ENCODE results near the gene B3GAT3. TPM values are rescaled to one million over a fixed set of nuclear protein-coding genes. Genes with fewer than 3 reads are reported as not detected.
"Not testable (repeated sequence)": the region's sequence is repeated elsewhere in the genome, so short reads cannot be mapped to it uniquely, and the experiment has no call there.

B3GAT3 gene
- total and polyA plus RNA-seq, 10 of the 15 experiments (the other 5 are each of a cell fraction or from before 2014, with no cell fraction given) = 0.31 to 52.7 (median 29.8) TPM

DNA sequence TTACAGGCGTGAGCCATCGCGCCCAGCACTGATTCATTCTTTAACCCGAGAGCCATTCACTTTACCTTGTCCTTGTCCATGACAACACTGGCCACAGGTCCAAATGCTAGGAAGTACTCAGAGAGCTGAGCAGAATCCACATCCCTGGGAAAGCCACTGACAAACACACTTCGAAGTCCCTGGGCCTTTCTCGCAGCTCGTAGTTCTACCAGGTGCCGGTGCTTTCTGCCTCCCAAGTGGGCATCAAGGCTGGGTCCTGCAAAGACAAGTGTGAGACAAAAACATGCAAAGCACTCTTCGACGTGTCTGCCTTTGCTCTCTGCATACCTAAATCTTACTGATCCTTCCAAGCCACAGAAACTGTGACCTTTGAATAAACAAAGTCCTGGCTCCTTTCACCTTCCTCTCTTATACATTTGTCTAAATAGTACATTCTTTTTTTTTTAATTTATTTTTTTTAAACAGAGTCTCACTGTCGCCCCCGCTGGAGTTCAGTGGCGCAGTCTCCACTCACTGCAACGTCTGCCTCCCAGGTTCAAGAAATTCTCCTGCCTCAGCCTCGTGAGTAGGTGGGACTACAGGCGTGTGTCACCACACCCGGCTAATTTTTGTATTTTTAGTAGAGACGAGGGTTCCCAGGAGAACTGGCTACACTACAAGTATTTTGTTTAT is 32.7 kb downstream of the B3GAT3 start:
- POLR2A ChIA-PET = interaction anchor here (0.6 to 1.6 kb wide), 4 partner anchors 13 to 18 kb away, joined by 3 to 4 read pairs (median 4); partner anchors contain the start of genes EEF1G and MTA2
- FAIRE-seq (no peak), DNase-seq (ENCODE audit: low read depth, low spot score) (no peak), ATAC-seq (no peak)
- intact Hi-C loops (cut with micrococcal nuclease; ENCODE audit: unreplicated experiment) = no loop called here
- BruUV-seq (replicated peaks) = no TSS peak
- Histone ChIP-seq H3K79me2 (ENCODE audit: control insufficient read depth, insufficient read depth, low read length) (peaks cover 18% of the 10 kb centered on the region), H3K9me3 (replicated peaks; ENCODE audit: control insufficient read depth, insufficient read depth, low read length) (no peaks in the 10 kb centered on the region), H4K20me1 (ENCODE audit: control insufficient read depth, insufficient read depth) (no peaks in the 10 kb centered on the region), H3K4me1 (ENCODE audit: control insufficient read depth, insufficient read depth, low read length) (peaks cover 8% of the 10 kb centered on the region), H3K36me3 (ENCODE audit: control insufficient read depth in 2 of 2, insufficient read depth in 2 of 2, low read length in 1 of 2) (peaks cover 12 to 18% of the 10 kb centered on the region in 2 experiments), H3K27ac (ENCODE audit: control insufficient read depth, insufficient read depth) (no peak overlapping the region), H3K27me3 (replicated peaks in 1 of 2; ENCODE audit: control insufficient read depth in 2 of 2, insufficient read depth in 2 of 2, low read length in 1 of 2) (no peaks in the 10 kb centered on the region), H3K4me2 (ENCODE audit: control insufficient read depth, insufficient read depth) (no peak overlapping the region), H3K9ac (ENCODE audit: control insufficient read depth, insufficient read depth, low read length) (no peak overlapping the region), H2AFZ (ENCODE audit: control insufficient read depth, low read depth, low read length) (no peak overlapping the region), H3K4me3 (no peak overlapping the region)
- SMC1A ChIA-PET (ENCODE audit: uncharacterized antibody, unreplicated experiment) = interaction anchor here (1.2 to 2.2 kb wide), 2 partner anchors 16 to 78 kb away, joined by 3 to 8 read pairs; partner anchors contain the start of gene EEF1G
- in situ Hi-C loops (cut with MboI) = no loop called here
- 62% methylated on average over 18 of the region's 18 CpGs for WGBS (ENCODE audit: insufficient coverage, insufficient replicate concordance, low lambda C conversion rate, missing lambda C conversion rate)
- RAD21 ChIA-PET (ENCODE audit: unreplicated experiment) = interaction anchor here (2.2 kb wide), 1 partner anchor 164 kb away, joined by 7 read pairs; no protein-coding TSS in a partner anchor
- CTCF ChIA-PET = interaction anchor here (1.6 to 2.1 kb wide), 3 partner anchors 15 to 164 kb away, joined by 5 to 9 read pairs (median 6); partner anchors contain the start of gene EEF1G
- 0 out of 2 replicates have a peak, but pooled peaks have one; percentile 8 for TF ChIP-seq ZNF384 (IDR thresholded peaks at IDR 0.05; ENCODE audit: borderline replicate concordance, low read depth, low read length)
- TF ChIP-seq, protein P1, sequence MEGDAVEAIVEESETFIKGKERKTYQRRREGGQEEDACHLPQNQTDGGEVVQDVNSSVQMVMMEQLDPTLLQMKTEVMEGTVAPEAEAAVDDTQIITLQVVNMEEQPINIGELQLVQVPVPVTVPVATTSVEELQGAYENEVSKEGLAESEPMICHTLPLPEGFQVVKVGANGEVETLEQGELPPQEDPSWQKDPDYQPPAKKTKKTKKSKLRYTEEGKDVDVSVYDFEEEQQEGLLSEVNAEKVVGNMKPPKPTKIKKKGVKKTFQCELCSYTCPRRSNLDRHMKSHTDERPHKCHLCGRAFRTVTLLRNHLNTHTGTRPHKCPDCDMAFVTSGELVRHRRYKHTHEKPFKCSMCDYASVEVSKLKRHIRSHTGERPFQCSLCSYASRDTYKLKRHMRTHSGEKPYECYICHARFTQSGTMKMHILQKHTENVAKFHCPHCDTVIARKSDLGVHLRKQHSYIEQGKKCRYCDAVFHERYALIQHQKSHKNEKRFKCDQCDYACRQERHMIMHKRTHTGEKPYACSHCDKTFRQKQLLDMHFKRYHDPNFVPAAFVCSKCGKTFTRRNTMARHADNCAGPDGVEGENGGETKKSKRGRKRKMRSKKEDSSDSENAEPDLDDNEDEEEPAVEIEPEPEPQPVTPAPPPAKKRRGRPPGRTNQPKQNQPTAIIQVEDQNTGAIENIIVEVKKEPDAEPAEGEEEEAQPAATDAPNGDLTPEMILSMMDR (IDR thresholded peaks at IDR 0.05 in 2 of 3, conservative IDR thresholded peaks at IDR 0.05 in 1 of 3; ENCODE audit: control insufficient read depth in 2 of 3, extremely low read depth in 1 of 3, insufficient read depth in 1 of 3, low read depth in 3 of 3, low read length in 3 of 3) = peak in 1 of 3 experiments; percentile 15; a peak in 1 of 6 replicates
- no peak for TF ChIP-seq ZSCAN29 (IDR thresholded peaks at IDR 0.05)

DNA sequence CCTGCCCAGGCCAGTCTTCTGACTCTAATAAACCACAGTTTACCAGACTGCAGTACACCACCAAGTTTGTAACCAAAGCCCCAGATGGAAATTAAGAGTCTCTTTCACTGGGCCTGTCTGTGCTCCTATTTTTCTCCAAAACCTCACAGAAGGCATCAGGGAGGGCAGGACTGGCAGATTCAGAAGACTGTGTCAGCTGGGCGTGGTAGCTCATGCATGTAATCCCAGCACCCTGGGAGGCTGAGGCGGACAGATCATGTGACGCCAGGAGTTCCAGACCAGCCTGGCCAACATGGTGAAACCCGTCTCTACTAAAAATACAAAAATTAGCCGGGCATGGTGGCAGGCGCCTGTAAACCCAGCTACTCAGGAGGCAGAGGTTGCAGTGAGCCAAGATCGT is 36.4 kb downstream of the B3GAT3 start:
- WGBS (ENCODE audit: insufficient coverage, insufficient replicate concordance, low lambda C conversion rate, missing lambda C conversion rate) = 87% methylated on average over 7 of the region's 7 CpGs
- H3K4me2 ChIP-seq (ENCODE audit: control insufficient read depth, insufficient read depth); in situ Hi-C loops (cut with MboI); H3K27ac ChIP-seq (ENCODE audit: control insufficient read depth, insufficient read depth); H3K9ac ChIP-seq (ENCODE audit: control insufficient read depth, insufficient read depth, low read length); H3K9me3 ChIP-seq (replicated peaks; ENCODE audit: control insufficient read depth, insufficient read depth, low read length); intact Hi-C loops (cut with micrococcal nuclease; ENCODE audit: unreplicated experiment); H2AFZ ChIP-seq (ENCODE audit: control insufficient read depth, low read depth, low read length); H3K27me3 ChIP-seq (replicated peaks in 1 of 2; ENCODE audit: control insufficient read depth in 2 of 2, insufficient read depth in 2 of 2, low read length in 1 of 2); H3K79me2 ChIP-seq (ENCODE audit: control insufficient read depth, insufficient read depth, low read length); BruUV-seq (replicated peaks); DNase-seq (ENCODE audit: low read depth, low spot score); FAIRE-seq; H3K4me3 ChIP-seq; ATAC-seq; H4K20me1 ChIP-seq (ENCODE audit: control insufficient read depth, insufficient read depth); CTCF ChIA-PET; H3K4me1 ChIP-seq (ENCODE audit: control insufficient read depth, insufficient read depth, low read length): not testable (repeated sequence)
- peaks cover 7 to 13% of the 10 kb centered on the region in 2 experiments for H3K36me3 ChIP-seq (ENCODE audit: control insufficient read depth in 2 of 2, insufficient read depth in 2 of 2, low read length in 1 of 2)
- RAD21 ChIA-PET (ENCODE audit: unreplicated experiment) = interaction anchor here (0.9 kb wide), 1 partner anchor 11 kb away, joined by 3 read pairs; no protein-coding TSS in a partner anchor
- SMC1A ChIA-PET (ENCODE audit: uncharacterized antibody, unreplicated experiment) = interaction anchor here (1.3 kb wide), 1 partner anchor 80 kb away, joined by 3 read pairs; the partner anchor contains the start of genes C11orf98 and CSKMT
- POLR2A ChIA-PET = interaction anchor here (0.6 to 3.1 kb wide), 2 partner anchors 11 to 284 kb away, joined by 3 to 18 read pairs; partner anchors contain the start of gene EEF1G

DNA sequence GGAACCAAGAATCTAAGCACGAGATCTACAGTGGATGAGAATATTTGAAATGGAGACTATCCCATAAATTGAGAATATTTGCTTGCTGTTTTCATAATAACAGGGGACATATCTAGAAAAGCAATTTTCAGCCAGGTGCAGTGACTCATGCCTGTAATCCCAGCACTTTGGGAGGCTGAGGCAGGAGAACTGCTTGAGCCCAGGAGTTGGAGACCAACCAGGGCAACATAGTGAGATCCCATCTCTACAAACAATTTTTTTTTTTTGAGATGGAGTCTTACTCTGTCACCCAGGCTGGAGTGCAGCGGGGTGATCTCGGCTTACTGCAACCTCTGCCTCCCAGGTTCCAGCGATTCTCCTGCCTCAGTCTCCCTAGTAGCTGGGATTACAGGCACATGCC is 40.1 kb downstream of the B3GAT3 start:
- H3K79me2 ChIP-seq (ENCODE audit: control insufficient read depth, insufficient read depth, low read length); H3K27ac ChIP-seq (ENCODE audit: control insufficient read depth, insufficient read depth); DNase-seq (ENCODE audit: low read depth, low spot score); ATAC-seq; H3K27me3 ChIP-seq (replicated peaks in 1 of 2; ENCODE audit: control insufficient read depth in 2 of 2, insufficient read depth in 2 of 2, low read length in 1 of 2); H3K4me1 ChIP-seq (ENCODE audit: control insufficient read depth, insufficient read depth, low read length); H3K9ac ChIP-seq (ENCODE audit: control insufficient read depth, insufficient read depth, low read length); SMC1A ChIA-PET (ENCODE audit: uncharacterized antibody, unreplicated experiment); intact Hi-C loops (cut with micrococcal nuclease; ENCODE audit: unreplicated experiment); H3K9me3 ChIP-seq (replicated peaks; ENCODE audit: control insufficient read depth, insufficient read depth, low read length); H2AFZ ChIP-seq (ENCODE audit: control insufficient read depth, low read depth, low read length); H3K4me3 ChIP-seq; H3K4me2 ChIP-seq (ENCODE audit: control insufficient read depth, insufficient read depth); FAIRE-seq; in situ Hi-C loops (cut with MboI); H4K20me1 ChIP-seq (ENCODE audit: control insufficient read depth, insufficient read depth); BruUV-seq (replicated peaks): not testable (repeated sequence)
- RAD21 ChIA-PET (ENCODE audit: unreplicated experiment) = interaction anchor here (1.1 kb wide), 1 partner anchor 10 kb away, joined by 3 read pairs; the partner anchor contains the start of gene TUT1
- CTCF ChIA-PET = interaction anchor here (1.2 kb wide), 1 partner anchor 11 kb away, joined by 3 read pairs; no protein-coding TSS in a partner anchor
- 90% methylated on average over 4 of the region's 4 CpGs for WGBS (ENCODE audit: insufficient coverage, insufficient replicate concordance, low lambda C conversion rate, missing lambda C conversion rate)
- H3K36me3 ChIP-seq (ENCODE audit: control insufficient read depth in 2 of 2, insufficient read depth in 2 of 2, low read length in 1 of 2) = peaks cover 12% of the 10 kb centered on the region in 2 experiments; a peak in 3 of 4 replicates
- POLR2A ChIA-PET = interaction anchor here (0.6 kb wide), 2 partner anchors 20 to 159 kb away, joined by 3 to 5 read pairs; partner anchors contain the start of gene MTA2
